Fibroblast of mammary gland (primary cell): Measurements from ENCODE around the gene CHI3L2.

ENCODE experiments used
- DNase-seq: peaks from one replicate; pipeline ENCODE4 v3.0.0-alpha.2; 2010; ENCODE audit warnings: low read depth
- H3K4me3 ChIP-seq: 2 replicates; pipeline ENCODE4 v1.5.1; 2011; ENCODE audit warnings: low read depth, mild to moderate bottlenecking, low read length, moderate library complexity; ENCODE audit not compliant: control insufficient read depth
- CTCF ChIP-seq: conservative IDR thresholded peaks from 2 replicates; pipeline ENCODE4 v1.5.1; 2011; ENCODE audit warnings: low read depth, low read length, inconsistent platforms; ENCODE audit not compliant: control insufficient read depth, insufficient read depth

The CHI3L2 gene

GRCh38 chr1:111251570-111251969, 24.1 kb downstream of the CHI3L2 start:
- no peak for TF ChIP-seq CTCF
- DNase-seq = no peak
- no peak overlapping the region for H3K4me3 ChIP-seq

GRCh38 chr1:111252786-111253185, 25.3 kb downstream of the CHI3L2 start:
- no peak for DNase-seq
- TF ChIP-seq CTCF = no peak
- no peak overlapping the region for H3K4me3 ChIP-seq

- DNase-seq = no peak
- no peak overlapping the region for H3K4me3 ChIP-seq
- no peak for TF ChIP-seq CTCF
Measured at GRCh38 chr1:111253876-111254275, 26.4 kb downstream of the CHI3L2 start.

- TF ChIP-seq CTCF = no peak
- H3K4me3 ChIP-seq = no peak overlapping the region
- DNase-seq = no peak
Measured at GRCh38 chr1:111256988-111257658, 29.6 kb downstream of the CHI3L2 start.

- no peak for TF ChIP-seq CTCF
- H3K4me3 ChIP-seq = no peak overlapping the region
- DNase-seq = no peak
Measured at GRCh38 chr1:111267801-111268508, 40.4 kb downstream of the CHI3L2 start.

- no peak for DNase-seq
- TF ChIP-seq CTCF = no peak
- no peak overlapping the region for H3K4me3 ChIP-seq
Measured at GRCh38 chr1:111269825-111270406, 42.4 kb downstream of the CHI3L2 start.
